ENCODE measurements around the gene BTF3.
"Not testable (repeated sequence)": the region's sequence is repeated elsewhere in the genome, so short reads cannot be mapped to it uniquely, and the experiment has no call there.

BTF3 gene

DNA sequence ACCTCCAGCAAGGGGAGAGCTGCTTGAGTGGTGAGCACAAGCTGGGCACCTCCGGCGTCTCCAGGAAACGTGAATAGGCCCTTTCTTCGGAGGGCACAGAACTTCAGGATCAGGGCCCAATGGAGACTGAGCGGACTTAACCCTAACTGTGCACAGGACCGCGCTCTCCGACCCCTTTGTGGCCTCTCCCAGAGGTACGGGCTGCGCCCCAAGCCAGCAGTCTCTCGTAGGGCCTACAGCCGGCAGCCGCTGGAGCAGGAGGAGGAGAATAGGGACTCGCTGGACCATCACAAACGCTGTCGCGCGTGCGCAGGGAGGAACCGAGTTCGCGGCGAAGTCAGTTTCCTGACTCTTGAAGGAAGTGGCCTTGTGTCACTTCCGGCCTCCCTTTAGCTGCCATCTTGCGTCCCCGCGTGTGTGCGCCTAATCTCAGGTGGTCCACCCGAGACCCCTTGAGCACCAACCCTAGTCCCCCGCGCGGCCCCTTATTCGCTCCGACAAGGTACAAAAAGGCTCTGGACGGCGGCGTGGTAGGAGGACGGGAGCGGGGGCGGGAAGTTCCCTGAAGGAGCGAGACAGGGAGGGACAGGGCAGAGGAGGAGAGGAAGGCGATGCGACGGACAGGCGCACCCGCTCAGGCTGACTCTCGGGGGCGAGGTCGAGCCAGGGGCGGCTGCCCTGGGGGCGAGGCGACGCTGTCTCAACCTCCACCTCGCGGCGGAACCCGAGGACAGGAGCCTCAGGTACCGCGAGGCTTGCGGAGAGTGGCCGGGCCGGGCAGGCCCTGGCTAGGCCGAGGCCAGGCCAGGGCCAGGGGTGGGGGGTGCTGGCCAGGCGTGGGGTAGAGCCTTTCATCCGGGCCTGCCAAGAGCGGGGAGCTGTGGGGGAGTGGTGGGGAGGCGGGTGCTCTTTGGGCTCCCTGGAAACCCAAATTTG lies at the start of gene BTF3:
Gene BTF3, plus strand, starts transcription at position 386 of the 936 bp plus-strand sequence. Its CDS starts 226 bp downstream, at position 612.
- peak; percentile 87 for DNase-seq

DNA sequence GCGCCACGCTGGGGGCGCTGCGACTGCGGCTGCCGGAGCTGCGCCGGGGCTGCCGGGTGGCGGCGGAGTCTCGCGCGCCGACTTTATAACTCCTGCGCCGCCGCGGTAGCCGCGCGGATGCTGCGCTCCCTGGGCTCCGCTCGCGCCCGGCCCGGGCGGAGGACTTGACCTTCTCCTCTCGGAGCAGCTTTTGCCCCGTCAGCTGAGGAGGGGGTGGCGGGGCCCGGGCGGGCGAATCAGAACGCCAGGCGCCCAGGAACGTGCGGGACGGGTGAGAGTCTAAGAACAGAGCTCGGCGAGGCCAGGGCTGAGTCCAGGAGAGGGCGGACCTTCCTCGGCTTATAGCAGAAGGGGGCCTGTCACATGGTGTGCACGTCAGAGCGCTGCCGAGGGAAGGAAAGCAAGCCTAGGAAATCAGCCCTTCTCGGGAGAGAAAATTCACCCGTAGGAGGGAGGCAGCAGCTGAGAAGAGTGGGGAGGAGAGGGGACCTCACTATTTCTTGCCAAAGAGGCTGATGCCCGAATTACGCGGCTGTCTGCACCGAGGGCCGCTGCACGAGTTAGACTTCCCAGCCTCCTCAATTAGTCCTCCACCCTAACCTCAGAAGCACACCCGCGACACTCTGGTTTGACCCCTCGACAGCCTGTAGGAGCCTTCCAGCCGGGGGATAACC lies 49.6 kb upstream of the BTF3 start, which contains the start of gene FOXD1:
Gene FOXD1, minus strand, starts transcription at position 315 of the 674 bp plus-strand sequence. CDS start 415 bp downstream, outside the sequence.
- peak; percentile 61 for DNase-seq

DNA sequence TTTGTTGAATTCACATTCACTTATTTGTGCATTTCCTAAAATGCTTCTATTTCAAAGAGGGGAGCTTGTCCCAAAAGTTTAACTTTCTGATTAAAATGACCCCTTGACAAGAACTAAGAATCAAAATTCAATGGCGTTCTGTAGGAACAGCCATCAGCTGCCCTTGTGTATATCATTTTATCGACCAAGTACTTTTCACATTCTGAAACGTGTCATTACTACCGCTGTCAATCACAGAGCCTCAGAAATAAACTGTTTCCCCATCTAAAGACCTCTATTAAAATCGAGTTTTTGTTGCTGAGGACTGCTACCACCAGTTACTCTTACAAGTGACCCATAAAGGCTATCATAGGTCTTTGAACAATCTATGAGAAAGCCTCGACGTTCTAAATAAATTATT lies 48.1 kb upstream of the BTF3 start:
- no peak for DNase-seq

DNA sequence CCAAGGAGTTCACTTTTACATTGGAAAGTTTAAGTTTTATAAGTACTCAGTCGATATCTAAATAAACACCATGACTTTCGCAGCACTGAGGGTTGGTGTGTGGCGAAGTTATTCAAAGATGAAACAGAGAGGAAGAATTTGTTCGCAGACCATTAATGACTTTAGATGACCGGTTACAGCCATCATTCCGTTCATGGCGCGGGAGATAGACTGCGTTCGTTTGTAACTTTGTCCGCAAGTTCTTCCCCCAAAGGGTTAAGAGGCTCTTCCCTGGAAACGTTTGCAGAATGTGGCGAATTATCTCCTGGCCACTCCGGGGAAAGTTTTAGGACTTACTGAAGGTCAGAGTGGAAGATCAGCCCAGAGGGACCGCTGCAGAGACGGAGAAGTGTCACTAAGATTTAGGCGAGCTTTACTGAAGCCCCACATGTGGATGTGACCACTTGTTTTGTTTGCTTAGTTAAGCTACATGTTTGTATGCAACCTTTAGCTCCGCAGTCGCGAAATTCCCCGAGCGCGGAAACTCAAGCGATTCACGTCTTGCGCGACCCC lies 47.5 kb upstream of the BTF3 start:
- no peak for DNase-seq

- DNase-seq = peak; percentile 14
Observed at GRCh38 chr5:73451224-73452130, 46.8 kb upstream of the BTF3 start.

DNA sequence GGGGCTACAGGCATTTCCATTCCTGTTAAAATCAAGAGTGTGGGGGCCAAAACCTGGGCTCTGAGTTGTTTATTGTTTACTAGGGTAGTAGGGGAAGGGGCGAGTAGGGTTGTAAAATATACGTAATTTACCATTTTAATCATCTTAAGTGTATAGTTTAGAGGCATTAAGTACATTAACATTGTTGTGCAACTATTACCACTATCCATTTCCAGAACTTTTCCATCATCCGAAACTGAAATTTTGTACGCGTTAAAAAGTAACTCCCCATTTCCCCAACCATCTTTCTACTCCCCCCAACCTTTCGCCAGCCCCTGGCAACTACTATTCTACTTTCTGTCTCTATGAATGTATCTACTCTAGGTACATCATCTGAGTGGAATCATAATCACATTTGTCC lies 46.0 kb upstream of the BTF3 start:
- DNase-seq = no peak

DNA sequence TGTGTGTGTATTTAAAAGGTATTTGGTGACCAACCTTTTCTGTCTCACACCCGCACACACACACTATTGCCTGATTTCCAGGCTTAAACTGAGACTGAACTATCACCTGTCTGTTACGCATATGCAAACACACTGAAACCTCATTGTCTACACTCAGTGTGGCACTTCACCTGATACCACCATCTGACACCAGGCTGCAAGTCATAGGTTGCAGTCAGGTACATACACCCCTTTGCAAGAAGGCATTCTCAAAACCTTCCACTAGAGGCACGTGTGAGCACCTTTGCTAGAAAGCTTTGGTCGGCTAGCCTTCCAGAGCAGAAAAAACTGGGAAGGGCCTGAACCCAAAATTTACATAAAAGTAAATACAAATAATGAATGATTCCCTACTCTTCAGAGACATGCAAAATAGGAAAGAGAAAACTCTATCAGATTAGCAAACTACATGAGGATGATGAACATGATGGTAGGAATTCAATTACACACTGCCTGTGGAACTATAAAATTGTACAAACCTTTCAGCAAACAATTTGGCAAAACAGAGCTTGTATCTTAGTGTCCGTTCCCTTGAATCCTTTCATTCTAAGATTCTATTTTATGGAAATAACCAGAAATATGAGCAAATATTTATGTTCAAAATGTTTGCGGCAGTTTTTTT lies 43.7 kb upstream of the BTF3 start:
- DNase-seq = peak; percentile 54

- not testable (repeated sequence) for DNase-seq
Observed at GRCh38 chr5:73456462-73456861, 41.8 kb upstream of the BTF3 start.

- no peak for DNase-seq
Observed at GRCh38 chr5:73459366-73459765, 38.9 kb upstream of the BTF3 start.

DNA sequence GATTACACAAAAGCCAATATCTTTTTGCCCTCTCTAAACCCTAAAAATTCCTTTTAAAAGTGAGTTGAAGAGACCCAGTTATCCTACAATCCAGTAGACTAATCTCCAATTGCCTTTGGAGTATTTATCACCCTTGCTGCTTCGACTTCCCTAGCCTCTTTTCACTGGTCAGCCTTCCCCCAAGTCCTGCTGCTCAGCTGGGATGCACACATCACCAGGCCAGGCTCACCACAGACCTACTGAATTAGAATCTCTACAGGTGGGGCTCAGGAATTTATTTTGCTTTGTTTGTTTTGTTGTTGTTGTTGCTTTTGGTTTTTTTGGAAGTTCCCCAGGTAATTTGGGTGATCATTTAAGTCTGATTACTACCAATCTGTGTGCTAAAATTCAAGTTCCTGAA lies 38.1 kb upstream of the BTF3 start:
- DNase-seq = no peak

DNA sequence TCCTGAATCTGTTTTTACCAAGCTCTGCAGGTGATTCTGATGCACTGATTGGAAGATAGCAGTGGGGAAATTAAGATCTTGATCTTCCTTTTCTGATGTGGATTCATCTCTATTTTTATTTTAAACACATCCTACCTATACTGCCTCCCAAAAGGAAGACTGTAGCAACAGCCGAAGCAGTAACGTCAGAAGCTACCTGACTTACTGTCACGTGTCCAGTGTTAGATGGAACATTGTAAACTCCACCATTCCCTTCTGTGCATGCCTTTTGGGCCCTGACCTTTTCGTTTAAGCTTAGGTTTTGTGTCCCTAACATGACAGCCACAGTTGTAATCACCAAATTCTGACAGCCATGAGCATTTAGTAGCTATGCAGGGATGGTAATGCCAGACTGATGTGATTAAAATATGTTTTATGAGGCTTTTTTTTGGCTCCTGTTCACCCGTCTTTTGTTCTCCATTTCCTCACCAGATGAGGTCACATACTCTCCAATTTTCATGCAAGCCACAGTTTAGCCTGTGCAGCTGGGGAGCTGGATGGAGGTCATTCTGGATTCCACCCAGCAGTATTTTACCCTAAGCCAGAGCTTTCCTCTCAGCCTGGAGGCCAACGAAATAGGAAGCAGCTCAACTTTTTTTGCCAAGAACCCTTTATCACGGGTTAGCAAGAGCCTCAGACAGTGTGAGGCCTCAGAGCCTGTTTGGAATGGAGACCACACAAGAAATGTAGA lies 34.1 kb upstream of the BTF3 start:
- no peak for DNase-seq

DNA sequence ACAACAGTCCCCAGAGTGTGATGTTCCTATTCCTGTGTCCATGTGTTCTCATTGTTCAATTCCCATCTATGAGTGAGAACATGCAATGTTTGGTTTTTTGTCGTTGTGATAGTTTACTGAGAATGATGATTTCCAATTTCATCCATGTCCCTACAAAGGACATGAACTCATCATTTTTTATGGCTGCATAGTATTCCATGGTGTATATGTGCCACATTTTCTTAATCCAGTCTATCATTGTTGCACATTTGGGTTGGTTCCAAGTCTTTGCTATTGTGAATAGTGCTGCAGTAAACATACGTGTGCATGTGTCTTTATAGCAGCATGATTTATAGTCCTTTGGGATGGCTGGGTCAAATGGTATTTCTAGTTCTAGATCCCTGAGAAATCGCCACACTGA lies 29.6 kb upstream of the BTF3 start:
- not testable (repeated sequence) for DNase-seq

DNA sequence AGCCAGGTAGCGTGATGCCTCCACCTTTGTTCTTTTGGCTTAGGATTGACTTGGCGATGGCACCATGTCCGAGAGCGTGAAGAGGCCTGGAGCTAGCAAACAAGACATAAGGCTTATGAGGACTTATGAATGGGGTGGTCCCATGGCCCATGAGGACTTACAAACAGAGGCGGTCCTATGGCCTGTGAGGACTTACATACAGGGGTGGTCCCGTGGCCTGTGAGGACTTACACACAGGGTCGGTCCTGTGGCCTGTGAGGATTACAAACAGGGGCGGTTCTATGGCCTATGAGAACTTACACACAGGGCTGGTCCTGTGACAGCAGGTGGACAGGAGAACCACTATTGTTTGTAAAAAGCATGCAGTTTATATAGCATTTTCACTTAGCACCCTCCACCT lies 28.4 kb upstream of the BTF3 start:
- DNase-seq = no peak

DNA sequence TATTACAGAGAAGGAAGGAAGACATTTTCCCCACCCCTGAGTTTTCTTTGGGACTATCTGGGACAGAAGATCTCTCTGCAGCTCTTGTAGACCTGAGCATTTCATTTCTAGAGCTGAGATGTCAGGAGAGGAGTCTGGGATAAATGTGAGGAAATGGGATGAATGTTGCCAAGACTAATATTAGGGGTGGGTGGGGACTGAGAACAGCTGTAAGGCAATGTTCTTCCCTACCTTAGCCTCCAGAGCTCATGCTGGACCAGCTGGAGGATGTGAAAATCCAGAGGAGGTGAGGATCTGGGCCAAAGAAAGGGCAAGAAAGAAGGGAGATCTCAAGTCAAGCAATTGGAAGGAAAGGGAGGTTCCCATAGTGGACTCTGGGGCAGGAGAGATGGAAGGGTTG lies 26.6 kb upstream of the BTF3 start:
- DNase-seq = no peak

DNA sequence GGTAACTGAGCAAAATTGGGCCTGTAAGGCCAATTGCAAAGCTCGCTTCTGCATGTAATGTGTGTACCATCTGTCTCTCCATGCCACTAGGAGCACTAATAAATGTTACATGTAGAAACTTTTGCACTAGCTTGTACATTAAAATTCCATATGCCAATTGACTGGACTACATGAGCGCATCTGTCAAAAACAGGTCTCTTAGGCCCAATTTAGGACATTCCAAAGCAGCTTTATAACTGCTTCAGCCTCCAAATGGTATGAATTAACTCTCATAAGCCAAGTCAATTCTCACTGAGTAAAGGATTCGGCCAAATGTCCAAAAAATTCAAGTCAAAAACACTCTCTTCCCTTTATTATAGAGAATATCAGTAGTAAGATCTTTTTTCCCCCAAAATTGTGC lies 26.1 kb upstream of the BTF3 start:
- no peak for DNase-seq

GRCh38 chr5:73480500-73480899 lies 17.7 kb upstream of the BTF3 start:
- no peak for DNase-seq

DNA sequence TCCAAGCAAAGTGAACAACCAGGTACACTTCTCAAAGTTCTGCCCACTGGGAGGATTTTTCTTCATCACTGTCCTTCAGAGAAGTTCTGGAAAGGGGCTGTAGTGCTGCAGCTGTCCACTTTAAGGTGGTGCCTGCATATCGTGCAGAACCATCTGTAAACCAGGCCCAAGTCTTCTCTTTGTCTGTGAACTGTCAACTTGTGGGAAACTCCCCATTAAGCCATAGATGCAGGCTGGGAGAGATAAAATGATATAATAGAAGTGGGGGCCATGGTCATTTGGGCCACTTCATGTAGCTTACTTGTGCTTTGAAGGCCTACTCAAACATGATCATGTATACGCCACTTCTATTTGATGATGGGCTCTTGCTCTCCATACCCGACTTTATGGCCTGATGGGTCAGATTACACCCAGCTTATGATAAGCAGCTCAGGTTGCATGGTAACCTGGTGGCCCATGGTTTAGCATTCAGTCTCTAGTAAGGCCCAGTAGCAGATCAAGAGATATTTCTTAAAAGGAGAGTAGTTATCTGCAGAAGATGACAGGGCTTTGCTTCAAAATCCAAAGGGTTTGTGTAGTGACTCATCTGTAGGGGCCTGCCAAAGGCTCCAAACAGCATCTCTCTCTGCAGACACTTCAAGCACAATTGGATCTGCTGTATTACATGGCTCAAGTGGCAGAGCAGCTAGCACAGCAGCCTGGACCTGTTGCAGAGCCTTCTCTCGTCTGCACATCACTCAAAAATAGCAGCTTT lies 15.7 kb upstream of the BTF3 start:
- no peak for DNase-seq

- no peak for DNase-seq
Observed at GRCh38 chr5:73483676-73484075, 14.6 kb upstream of the BTF3 start.

DNA sequence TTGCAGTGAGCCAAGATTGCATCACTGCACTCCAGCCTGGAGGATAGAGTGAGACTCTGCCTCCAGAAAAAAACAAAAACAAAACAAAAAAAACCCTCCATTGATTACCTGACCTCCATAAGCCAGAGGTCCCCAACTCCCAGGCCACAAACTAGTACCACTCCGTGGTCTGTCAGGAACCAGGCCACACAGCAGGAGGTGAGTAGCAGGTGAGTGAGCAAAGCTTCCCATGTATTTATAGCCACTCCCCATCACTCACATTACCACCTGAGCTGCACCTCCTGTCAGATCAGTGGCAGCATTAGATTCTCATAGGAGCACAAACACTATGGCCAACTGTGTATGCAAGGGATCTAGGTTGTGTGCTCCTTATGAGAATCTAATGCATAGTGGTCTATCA lies 13.7 kb upstream of the BTF3 start:
- no peak for DNase-seq

DNA sequence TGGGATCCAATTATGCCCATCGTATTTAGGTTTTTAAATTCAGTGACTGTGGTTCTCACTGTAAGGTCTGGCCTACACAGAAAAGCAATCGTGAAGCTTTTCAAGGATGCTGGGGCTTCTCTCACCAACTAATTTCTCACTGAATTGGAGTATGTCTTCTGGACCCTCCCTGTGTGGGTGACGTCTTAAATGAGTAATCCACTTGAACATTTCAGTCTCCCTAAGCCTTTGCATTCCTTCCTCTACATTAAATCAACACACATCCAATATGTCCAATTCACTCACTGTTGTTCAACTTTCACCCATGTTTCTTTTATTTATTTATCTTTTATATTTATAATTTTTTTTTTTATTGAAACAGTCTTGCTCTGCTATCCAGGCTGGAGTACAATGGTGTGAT lies 12.5 kb upstream of the BTF3 start:
- no peak for DNase-seq
